Endothelial cell of umbilical vein (primary cell): ENCODE measurements around the gene FAM227B. TPM values are rescaled to one million over a fixed set of nuclear protein-coding genes. Genes with fewer than 3 reads are reported as not detected.

Experiments used
- BruUV-seq: library from RNA; stranded (reverse); fragments of 400-500 nt; replicated peaks from 2 replicates; lab custom pipeline; 2021; lab: Mats Ljungman, UMichigan
- CTCF ChIA-PET: fragments of 300-600, 350-600 bp; sonication (Branson Sonifier 250); formaldehyde crosslinking; loops from one replicate; lab custom pipeline; 2021; ENCODE audit warnings: antibody characterized with exemption, inconsistent platforms; lab: Charles Lee
- POLR2A ChIA-PET: fragments of 300-600, 350-600 bp; sonication (Branson Sonifier 250); formaldehyde crosslinking; loops from one replicate; lab custom pipeline; 2021; ENCODE audit warnings: antibody characterized with exemption, inconsistent platforms; lab: Charles Lee
- DNase-seq: peaks from one replicate; pipeline ENCODE4 v3.0.0-alpha.2; 2011; ENCODE audit warnings: low read depth, low spot score
- FAIRE-seq: peaks from 2 replicates; lab custom pipeline; 2011; peaks lifted over from hg19 to GRCh38; lab: Jason Lieb, UNC
- H2AFZ ChIP-seq: 2 replicates; pipeline ENCODE4 v1.6.0; 2012; ENCODE audit warnings: low read depth, low read length, control low read depth, inconsistent platforms
- H3K27ac ChIP-seq: 2 replicates; pipeline ENCODE4 v1.5.1; 2011; ENCODE audit warnings: low read depth, mild to moderate bottlenecking, control low read depth, low read length, moderate library complexity; ENCODE audit not compliant: insufficient read depth
- H3K27me3 ChIP-seq, 2 experiments: 2 replicates each; pipeline versions ENCODE4 v1.6.0 to v1.6.1; 2011; ENCODE audit warnings: low read length in 2 of 2, mixed read lengths in 1 of 2; ENCODE audit not compliant: control insufficient read depth in 2 of 2, insufficient read depth in 2 of 2
- H3K36me3 ChIP-seq, 2 experiments: 2 replicates in 1 of 2; 3 replicates in 1 of 2; pipeline ENCODE4 v1.5.1; 2011; ENCODE audit warnings: low read length in 2 of 2, mild to moderate bottlenecking in 1 of 2, moderate library complexity in 1 of 2; ENCODE audit not compliant: control insufficient read depth in 2 of 2, insufficient read depth in 2 of 2; ENCODE audit errors: extremely low read depth in 1 of 2
- H3K4me1 ChIP-seq: 3 replicates; pipeline ENCODE4 v1.5.1; 2011; ENCODE audit warnings: mild to moderate bottlenecking, low read length; ENCODE audit not compliant: control insufficient read depth, insufficient read depth; ENCODE audit errors: extremely low read depth
- H3K4me2 ChIP-seq: 2 replicates; pipeline ENCODE4 v1.6.1; 2011; ENCODE audit warnings: low read length, control low read depth, mixed read lengths; ENCODE audit not compliant: insufficient read depth
- H3K4me3 ChIP-seq, 3 experiments: fragments of 200-600 bp in 1 of 3; sonication (generic), shearing (Covaris generic) in 1 of 3; replicated peaks in 1 of 3; 2 replicates each; pipeline ENCODE4 v1.5.1; 2011 to 2016; ENCODE audit warnings: control low read depth in 3 of 3, low read length in 3 of 3, mild to moderate bottlenecking in 2 of 3, inconsistent platforms in 1 of 3, low read depth in 1 of 3, moderate library complexity in 1 of 3; ENCODE audit not compliant: insufficient read depth in 1 of 3
- H3K79me2 ChIP-seq: 2 replicates; pipeline ENCODE4 v1.6.0; 2012; ENCODE audit warnings: low read length, inconsistent platforms; ENCODE audit not compliant: control insufficient read depth, insufficient read depth
- H3K9ac ChIP-seq: replicated peaks from 2 replicates; pipeline ENCODE3; 2011; ENCODE audit warnings: low read length, control low read depth; ENCODE audit not compliant: insufficient read depth; ENCODE audit errors: extremely low read depth
- H3K9me1 ChIP-seq: replicated peaks from 3 replicates; pipeline ENCODE4 v1.6.0; 2011; ENCODE audit warnings: mild to moderate bottlenecking, low read length; ENCODE audit not compliant: control insufficient read depth, insufficient read depth; ENCODE audit errors: extremely low read depth
- H3K9me3 ChIP-seq: replicated peaks from 2 replicates; pipeline ENCODE4 v1.5.1; 2012; ENCODE audit warnings: low read length, inconsistent platforms; ENCODE audit not compliant: control insufficient read depth, insufficient read depth
- H4K20me1 ChIP-seq: replicated peaks from 2 replicates; pipeline ENCODE3; 2011; ENCODE audit warnings: mild to moderate bottlenecking, low read length; ENCODE audit not compliant: control insufficient read depth, insufficient read depth; ENCODE audit errors: extremely low read depth
- CTCF ChIP-seq, 2 donors: IDR thresholded peaks; 1 replicate in 1 of 2; 2 replicates in 1 of 2; pipeline ENCODE4 v1.5.1; 2011; ENCODE audit warnings: low read length in 2 of 2, mild to moderate bottlenecking in 2 of 2, moderate library complexity in 2 of 2, control low read depth in 1 of 2, inconsistent platforms in 1 of 2, low read depth in 1 of 2; ENCODE audit not compliant: insufficient read depth in 1 of 2; ENCODE audit errors: extremely low read depth in 1 of 2
- EZH2 ChIP-seq: IDR thresholded peaks from 2 replicates; pipeline ENCODE4 v1.6.1; 2012; ENCODE audit warnings: borderline replicate concordance, low read depth, mild to moderate bottlenecking, moderate library complexity, low read length, inconsistent platforms; ENCODE audit not compliant: severe bottlenecking
- FOS ChIP-seq: IDR thresholded peaks from 2 replicates; pipeline ENCODE4 v1.6.1; 2011; ENCODE audit warnings: mild to moderate bottlenecking, low read length, moderate library complexity, borderline replicate concordance; ENCODE audit not compliant: insufficient read depth
- GATA2 ChIP-seq: IDR thresholded peaks from 2 replicates; pipeline ENCODE4 v1.7.0; 2011; ENCODE audit warnings: low read depth, mild to moderate bottlenecking, moderate library complexity, mixed read lengths, low read length; ENCODE audit not compliant: insufficient read length, insufficient read depth
- JUN ChIP-seq: IDR thresholded peaks from 2 replicates; pipeline ENCODE4 v1.6.1; 2011; ENCODE audit warnings: borderline replicate concordance, low read depth; ENCODE audit not compliant: insufficient read length, insufficient read depth
- MYC ChIP-seq: IDR thresholded peaks from one replicate; pipeline ENCODE4 v1.6.1; 2011; ENCODE audit warnings: mild to moderate bottlenecking, low read depth, low read length
- POLR2A ChIP-seq: IDR thresholded peaks from 2 replicates; pipeline ENCODE4 v1.6.1; 2012; ENCODE audit warnings: low read depth, mild to moderate bottlenecking, control low read depth, low read length
- POLR2AphosphoS5 ChIP-seq: IDR thresholded peaks from 2 replicates; pipeline ENCODE4 v1.6.1; 2012; ENCODE audit warnings: low read depth, mild to moderate bottlenecking, control low read depth, low read length, moderate library complexity; ENCODE audit not compliant: insufficient read depth
- dilution Hi-C: fragments of 300-500 bp; cut with MboI; formaldehyde crosslinking; loops from one replicate; pipeline ENCODE4 v1.15.0; 2019; ENCODE audit warnings: low sequenced_read_pairs; ENCODE audit not compliant: extremely low pct_ligation_motif_present
- intact Hi-C: fragments of 100-400 bp; cut with micrococcal nuclease; formaldehyde crosslinking; loops from one replicate; pipeline ENCODE4 v1.10.0; 2022
- polyA plus RNA-seq, 4 experiments: library from polyadenylated mRNA; depleted of rRNA in 3 of 4; stranded (reverse) in 3 of 4; unstranded in 1 of 4; fragments of >200 nt; gene quantifications; 2 replicates each; pipeline versions ENCODE4 v1.2.1 to v1.2.3, GENCODE V29; 2011 to 2012; ENCODE audit warnings: missing spikeins in 1 of 4
- total RNA-seq: library from RNA; stranded (reverse); gene quantifications from 2 replicates; pipeline ENCODE4 v1.2.3, GENCODE V29; 2021
- TF ChIP-seq, protein P1 (sequence below): IDR thresholded peaks from 2 replicates; pipeline ENCODE4 v1.6.1; 2011; ENCODE audit not compliant: insufficient read depth, insufficient read length

The FAM227B gene
- total and polyA plus RNA-seq, 2 donors (not counting 3 experiments of a cell fraction or from before 2014, with no cell fraction given): 1.5 to 1.8 TPM

- H3K79me2 ChIP-seq: no peaks in the 10 kb centered on the region
- DNase-seq (no peak), FAIRE-seq (no peak)
- H3K9me3 ChIP-seq: peaks cover 2% of the 10 kb centered on the region
- TF ChIP-seq GATA2 (no peak), EZH2 (no peak)
- no peaks in the 10 kb centered on the region for H3K9me1 ChIP-seq
- H3K27me3 ChIP-seq: no peaks in the 10 kb centered on the region
- H3K36me3 ChIP-seq: no peaks in the 10 kb centered on the region
- H3K4me3 ChIP-seq: no peak overlapping the region
- H2AFZ ChIP-seq: no peak overlapping the region
- H3K27ac ChIP-seq: no peak overlapping the region
- CTCF ChIA-PET: no interaction called here
- dilution Hi-C loops: no loop called here
- H3K4me1 ChIP-seq: no peaks in the 10 kb centered on the region
- no peaks in the 10 kb centered on the region for H4K20me1 ChIP-seq
- no peak overlapping the region for H3K4me2 ChIP-seq
- BruUV-seq: no TSS peak
- no peak overlapping the region for H3K9ac ChIP-seq
- POLR2A ChIA-PET: no interaction called here
- intact Hi-C loops: no loop called here
Measured at GRCh38 chr15:49650676-49651075, 30.1 kb upstream of the FAM227B start.

GRCh38 chr15:49649987-49650386 lies 29.4 kb upstream of the FAM227B start:
- no peaks in the 10 kb centered on the region for H4K20me1 ChIP-seq
- peaks cover 2% of the 10 kb centered on the region for H3K9me3 ChIP-seq
- H3K27ac ChIP-seq: no peak overlapping the region
- no peaks in the 10 kb centered on the region for H3K4me1 ChIP-seq
- ChIA-PET POLR2A (no interaction called here), CTCF (no interaction called here)
- TF ChIP-seq CTCF (IDR thresholded peaks at IDR 0.05; ENCODE audit: extremely low read depth in 1 of 2, insufficient read depth in 1 of 2, low read depth in 1 of 2, low read length in 2 of 2) (no peak), EZH2 (no peak), MYC (no peak), POLR2AphosphoS5 (no peak), JUN (no peak), POLR2A (no peak), FOS (no peak), GATA2 (no peak)
- TF ChIP-seq, protein P1, sequence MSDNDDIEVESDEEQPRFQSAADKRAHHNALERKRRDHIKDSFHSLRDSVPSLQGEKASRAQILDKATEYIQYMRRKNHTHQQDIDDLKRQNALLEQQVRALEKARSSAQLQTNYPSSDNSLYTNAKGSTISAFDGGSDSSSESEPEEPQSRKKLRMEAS: no peak
- dilution Hi-C loops (no loop called here), intact Hi-C loops (no loop called here)
- no peak overlapping the region for H3K4me2 ChIP-seq
- no peak for DNase-seq
- no peaks in the 10 kb centered on the region for H3K27me3 ChIP-seq
- no peak overlapping the region for H2AFZ ChIP-seq
- no TSS peak for BruUV-seq
- H3K4me3 ChIP-seq: no peak overlapping the region
- no peak overlapping the region for H3K9ac ChIP-seq
- no peaks in the 10 kb centered on the region for H3K9me1 ChIP-seq
- FAIRE-seq: no peak
- H3K36me3 ChIP-seq: no peaks in the 10 kb centered on the region
- no peaks in the 10 kb centered on the region for H3K79me2 ChIP-seq
